ENCODE data around the gene SETDB2.

GRCh38 chr13:49527123-49527522 lies 83.0 kb downstream of the SETDB2 start:
- TF ChIP-seq CTCF (IDR thresholded peaks at IDR 0.05; ENCODE audit: poor library complexity, severe bottlenecking): no peak
- TF ChIP-seq RAD21 (conservative IDR thresholded peaks at IDR 0.05): no peak
- no peak for TF ChIP-seq POLR2AphosphoS5 (IDR thresholded peaks at IDR 0.05)
- no peak for TF ChIP-seq EP300 (conservative IDR thresholded peaks at IDR 0.05; ENCODE audit: poor library complexity, severe bottlenecking)
- no peak for TF ChIP-seq TAF1 (IDR thresholded peaks at IDR 0.05; ENCODE audit: low read depth)
- no peak for TF ChIP-seq MXI1 (conservative IDR thresholded peaks at IDR 0.05; ENCODE audit: poor library complexity, severe bottlenecking)
- no peak for TF ChIP-seq REST (IDR thresholded peaks at IDR 0.05; ENCODE audit: borderline replicate concordance)
- no peak for TF ChIP-seq EZH2 (IDR thresholded peaks at IDR 0.05; ENCODE audit: borderline replicate concordance, insufficient read depth, low read length, poor library complexity, severe bottlenecking)
